Neural crest cell (in vitro differentiated cells): ENCODE data around the gene PIP5K1B. TPM values are rescaled to one million over a fixed set of nuclear protein-coding genes. Genes with fewer than 3 reads are reported as not detected.

Experiments
- DNase-seq: peaks from one replicate; pipeline ENCODE4 v3.0.0; 2021; ENCODE audit warnings: low read depth, mixed read lengths, low spot score
- H3K27ac Mint-ChIP-seq: one replicate; pipeline ENCODE4 v1.8.0; 2021; ENCODE audit warnings: mild to moderate bottlenecking, mixed read lengths; ENCODE audit not compliant: unreplicated experiment
- H3K27me3 Mint-ChIP-seq: 2 replicates; pipeline ENCODE4 v1.8.0; 2021; ENCODE audit warnings: low read depth, mild to moderate bottlenecking, mixed read lengths
- H3K36me3 Mint-ChIP-seq: 2 replicates; pipeline ENCODE4 v1.8.0; 2021; ENCODE audit warnings: low read depth, mild to moderate bottlenecking, mixed read lengths
- H3K4me1 Mint-ChIP-seq: 2 replicates; pipeline ENCODE4 v1.8.0; 2021; ENCODE audit warnings: mixed read lengths
- H3K4me3 Mint-ChIP-seq: one replicate; pipeline ENCODE4 v1.8.0; 2021; ENCODE audit warnings: mild to moderate bottlenecking, mixed read lengths
- H3K9me3 Mint-ChIP-seq: 2 replicates; pipeline ENCODE4 v1.8.0; 2021; ENCODE audit warnings: mixed read lengths
- CTCF ChIP-seq: fragments of 200-600 bp; sonication (generic); conservative IDR thresholded peaks from 2 replicates; pipeline ENCODE4 v1.5.0; 2021; ENCODE audit warnings: antibody characterized with exemption, mild to moderate bottlenecking
- total RNA-seq: library from RNA; stranded (reverse); gene quantifications from 2 replicates; pipeline ENCODE4 v1.2.1, GENCODE V29; 2021

The PIP5K1B gene
- total RNA-seq, 1 donor from 2014 or later, result 5.9 TPM

- H3K27me3 Mint-ChIP-seq, result peaks cover 3% of the 10 kb centered on the region
- peaks cover 9% of the 10 kb centered on the region for H3K4me1 Mint-ChIP-seq
- no peaks in the 10 kb centered on the region for H3K9me3 Mint-ChIP-seq
- no peak for TF ChIP-seq CTCF
- H3K27ac Mint-ChIP-seq, result no peak overlapping the region
- DNase-seq, result no peak
- H3K36me3 Mint-ChIP-seq, result no peaks in the 10 kb centered on the region
- H3K4me3 Mint-ChIP-seq, result no peak overlapping the region
These were observed 45.2 kb downstream of the PIP5K1B start for GRCh38 chr9:68750255-68750654.

DNA sequence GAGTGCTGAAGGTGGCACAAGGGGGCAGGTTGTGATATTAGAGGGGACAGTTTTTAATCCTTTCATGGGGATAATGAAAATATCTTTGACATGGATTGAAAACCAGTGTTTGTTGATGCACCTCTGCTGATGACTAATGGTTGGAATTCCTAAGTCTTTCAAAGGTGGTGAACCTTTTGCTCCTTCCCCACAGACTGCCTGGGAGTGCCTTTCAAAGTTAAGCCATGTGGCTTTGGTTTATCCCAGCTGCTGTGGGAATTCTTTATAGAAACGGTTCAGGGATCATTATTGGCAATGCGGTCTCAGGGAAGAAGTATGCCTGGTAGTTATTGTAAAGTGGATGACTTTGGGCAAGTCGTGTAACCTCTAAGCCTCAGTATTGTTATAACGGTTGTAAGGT lies 45.7 kb downstream of the PIP5K1B start:
- Mint-ChIP-seq H3K4me1 (peaks cover 14% of the 10 kb centered on the region), H3K4me3 (no peak overlapping the region), H3K27me3 (peaks cover 3% of the 10 kb centered on the region), H3K9me3 (no peaks in the 10 kb centered on the region), H3K27ac (no peak overlapping the region), H3K36me3 (no peaks in the 10 kb centered on the region)
- TF ChIP-seq CTCF, result no peak
- DNase-seq, result no peak

- no peak for TF ChIP-seq CTCF
- peaks cover 19% of the 10 kb centered on the region for H3K4me1 Mint-ChIP-seq
- no peak overlapping the region for H3K4me3 Mint-ChIP-seq
- no peaks in the 10 kb centered on the region for H3K9me3 Mint-ChIP-seq
- H3K36me3 Mint-ChIP-seq, result no peaks in the 10 kb centered on the region
- H3K27ac Mint-ChIP-seq, result no peak overlapping the region
- DNase-seq, result no peak
- H3K27me3 Mint-ChIP-seq, result peaks cover 3% of the 10 kb centered on the region
These were observed 46.5 kb downstream of the PIP5K1B start for GRCh38 chr9:68751556-68751955.

- Mint-ChIP-seq H3K9me3 (peaks cover 3% of the 10 kb centered on the region), H3K4me3 (no peak overlapping the region), H3K4me1 (peaks cover 19% of the 10 kb centered on the region), H3K27me3 (peaks cover 6% of the 10 kb centered on the region), H3K27ac (no peak overlapping the region), H3K36me3 (peaks cover 5% of the 10 kb centered on the region)
- TF ChIP-seq CTCF, result no peak
- DNase-seq, result no peak
These were observed 50.0 kb downstream of the PIP5K1B start for GRCh38 chr9:68755051-68755450.

DNA sequence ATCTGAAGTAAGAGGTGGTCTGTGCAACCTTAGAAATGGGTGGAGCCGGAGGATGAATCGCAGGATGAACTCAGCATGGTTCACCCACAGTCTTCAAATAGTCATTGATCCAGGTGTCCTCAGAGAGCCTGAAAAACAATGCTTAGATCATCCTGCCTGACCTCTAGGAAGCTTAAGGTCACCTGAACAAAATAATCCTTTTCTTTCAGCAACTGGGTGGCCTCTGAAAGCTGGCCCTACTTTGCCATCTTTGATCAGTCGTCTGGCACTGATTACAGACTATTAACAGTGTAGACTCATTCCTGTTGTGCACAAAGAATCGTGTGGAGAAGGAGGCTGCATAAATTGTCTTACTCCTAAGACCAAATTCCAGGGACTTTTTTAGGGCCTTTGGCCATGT lies 50.7 kb downstream of the PIP5K1B start:
- no peak for DNase-seq
- Mint-ChIP-seq H3K27me3 (peaks cover 6% of the 10 kb centered on the region), H3K4me3 (no peak overlapping the region), H3K9me3 (peaks cover 3% of the 10 kb centered on the region), H3K36me3 (peaks cover 7% of the 10 kb centered on the region), H3K4me1 (peaks cover 13% of the 10 kb centered on the region), H3K27ac (no peak overlapping the region)
- no peak for TF ChIP-seq CTCF
